ENCODE results near the gene ORM2.

DNA sequence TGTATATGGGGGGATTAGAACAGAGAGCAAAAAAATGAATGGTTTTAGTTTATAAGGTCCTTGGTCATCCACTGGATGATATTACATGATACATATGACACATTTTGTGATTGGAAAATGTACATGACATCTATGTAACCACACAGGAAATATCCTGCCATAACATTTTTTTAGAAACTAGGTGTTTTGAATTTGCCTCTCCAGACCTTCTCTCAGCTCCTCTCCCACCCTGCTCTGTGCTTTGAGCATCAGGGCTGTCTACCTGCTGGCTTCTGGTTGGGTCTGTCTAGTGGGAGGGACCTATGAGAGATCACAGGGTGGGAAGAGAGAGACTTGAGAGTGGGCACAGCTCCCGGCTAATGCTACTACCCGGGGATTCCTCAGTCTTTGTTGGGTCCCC lies 33.8 kb downstream of the ORM2 start:
- TF ChIP-seq, protein P1, sequence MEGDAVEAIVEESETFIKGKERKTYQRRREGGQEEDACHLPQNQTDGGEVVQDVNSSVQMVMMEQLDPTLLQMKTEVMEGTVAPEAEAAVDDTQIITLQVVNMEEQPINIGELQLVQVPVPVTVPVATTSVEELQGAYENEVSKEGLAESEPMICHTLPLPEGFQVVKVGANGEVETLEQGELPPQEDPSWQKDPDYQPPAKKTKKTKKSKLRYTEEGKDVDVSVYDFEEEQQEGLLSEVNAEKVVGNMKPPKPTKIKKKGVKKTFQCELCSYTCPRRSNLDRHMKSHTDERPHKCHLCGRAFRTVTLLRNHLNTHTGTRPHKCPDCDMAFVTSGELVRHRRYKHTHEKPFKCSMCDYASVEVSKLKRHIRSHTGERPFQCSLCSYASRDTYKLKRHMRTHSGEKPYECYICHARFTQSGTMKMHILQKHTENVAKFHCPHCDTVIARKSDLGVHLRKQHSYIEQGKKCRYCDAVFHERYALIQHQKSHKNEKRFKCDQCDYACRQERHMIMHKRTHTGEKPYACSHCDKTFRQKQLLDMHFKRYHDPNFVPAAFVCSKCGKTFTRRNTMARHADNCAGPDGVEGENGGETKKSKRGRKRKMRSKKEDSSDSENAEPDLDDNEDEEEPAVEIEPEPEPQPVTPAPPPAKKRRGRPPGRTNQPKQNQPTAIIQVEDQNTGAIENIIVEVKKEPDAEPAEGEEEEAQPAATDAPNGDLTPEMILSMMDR (conservative IDR thresholded peaks at IDR 0.05; ENCODE audit: low read length), result no peak
- no peak for TF ChIP-seq EZH2phosphoT487 (IDR thresholded peaks at IDR 0.05; ENCODE audit: borderline replicate concordance)

All from Loucy (cell line).